A673 (cell line): ENCODE results near the gene GFRA3. TPM values are rescaled to one million over a fixed set of nuclear protein-coding genes. Genes with fewer than 3 reads are reported as not detected.

Experiments
- BruUV-seq: library from RNA; stranded (reverse); fragments of 400-500 nt; replicated peaks from 2 replicates; lab custom pipeline; 2021; lab: Mats Ljungman, UMichigan
- CTCF ChIA-PET: fragments of 300-600 bp; sonication (Branson Sonifier 250); formaldehyde crosslinking; loops from one replicate; lab custom pipeline; 2022; ENCODE audit warnings: antibody characterized with exemption; lab: Charles Lee
- POLR2A ChIA-PET: fragments of 300-600 bp; sonication (Branson Sonifier 250); formaldehyde crosslinking; loops from one replicate; lab custom pipeline; 2022; ENCODE audit warnings: antibody characterized with exemption; ENCODE audit not compliant: low non-redundant PET; lab: Charles Lee
- DNase-seq: peaks from one replicate; pipeline ENCODE4 v3.0.0-alpha.2; 2015; ENCODE audit warnings: low spot score
- H3K27ac ChIP-seq: fragments of 200-600 bp; sonication (generic); 2 replicates; pipeline ENCODE4 v1.5.1; 2016; ENCODE audit warnings: mixed run types, low read depth, mild to moderate bottlenecking, mixed read lengths, antibody characterized with exemption, low read length; ENCODE audit not compliant: poor library complexity, severe bottlenecking
- H3K27me3 ChIP-seq: fragments of 200-600 bp; sonication (generic); replicated peaks from 2 replicates; pipeline ENCODE4 v1.6.1; 2017; ENCODE audit warnings: mixed run types, low read depth, mild to moderate bottlenecking, mixed read lengths, antibody characterized with exemption, low read length; ENCODE audit not compliant: insufficient read depth, poor library complexity
- H3K36me3 ChIP-seq: fragments of 200-600 bp; sonication (generic); 2 replicates; pipeline ENCODE4 v1.6.1; 2016; ENCODE audit warnings: mixed run types, mild to moderate bottlenecking, mixed read lengths, antibody characterized with exemption, low read length; ENCODE audit not compliant: insufficient read depth, poor library complexity, severe bottlenecking
- H3K4me1 ChIP-seq: fragments of 200-600 bp; sonication (generic); 2 replicates; pipeline ENCODE4 v1.6.1; 2017; ENCODE audit warnings: mixed run types, mild to moderate bottlenecking, mixed read lengths, antibody characterized with exemption, low read length; ENCODE audit not compliant: insufficient read depth, poor library complexity, severe bottlenecking
- H3K4me3 ChIP-seq: fragments of 200-600 bp; sonication (generic); 2 replicates; pipeline ENCODE4 v1.5.1; 2016; ENCODE audit warnings: low read depth, mixed run types, mild to moderate bottlenecking, mixed read lengths, low read length; ENCODE audit not compliant: poor library complexity, severe bottlenecking
- H3K9me3 ChIP-seq: fragments of 200-600 bp; sonication (generic); 2 replicates; pipeline ENCODE4 v1.6.1; 2016; ENCODE audit warnings: mixed run types, low read depth, mild to moderate bottlenecking, mixed read lengths, antibody characterized with exemption, low read length; ENCODE audit not compliant: poor library complexity, severe bottlenecking
- EZH2 ChIP-seq: fragments of 200-600 bp; sonication (generic); IDR thresholded peaks from 2 replicates; pipeline ENCODE4 v1.6.1; 2017; ENCODE audit warnings: borderline replicate concordance, low read depth, mild to moderate bottlenecking, mixed read lengths, antibody characterized with exemption, low read length; ENCODE audit not compliant: poor library complexity, severe bottlenecking
- intact Hi-C: fragments of 100-400 bp; cut with micrococcal nuclease; formaldehyde crosslinking; loops from one replicate; pipeline ENCODE4 v1.10.0; 2022; ENCODE audit not compliant: unreplicated experiment
- total RNA-seq: library from RNA; stranded (reverse); gene quantifications from 2 replicates; pipeline ENCODE4 v1.2.3, GENCODE V29; 2021
- TF ChIP-seq, protein P1 (sequence below): fragments of 300-800, 200-600 bp; sonication (generic); conservative IDR thresholded peaks from 2 replicates; pipeline ENCODE4 v1.5.1; 2017; ENCODE audit warnings: low read depth, mild to moderate bottlenecking, antibody characterized with exemption, low read length, moderate library complexity, mixed read lengths

Gene GFRA3
- total RNA-seq, 1 experiment from 2014 or later: 0.75 TPM

DNA sequence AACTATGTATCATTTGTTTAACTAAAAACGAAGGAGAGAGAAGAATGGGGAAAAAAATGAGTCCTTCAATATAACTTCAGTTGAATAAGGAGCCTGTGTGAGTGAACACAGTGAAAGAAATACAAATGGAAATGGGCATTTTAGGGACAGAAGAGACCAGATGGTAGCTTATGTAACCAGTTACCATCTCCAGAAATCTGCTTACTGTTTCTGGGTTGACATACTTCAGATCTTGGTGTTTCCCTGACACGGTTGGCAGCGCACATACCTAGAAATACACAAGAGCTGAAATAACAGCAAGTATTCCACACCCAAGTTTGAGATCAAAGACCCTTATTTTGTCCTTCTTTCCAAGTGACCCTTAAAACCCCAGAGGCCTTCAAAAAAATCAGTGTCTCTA is 14.9 kb upstream of the GFRA3 start:
- TF ChIP-seq EZH2: no peak
- TF ChIP-seq, protein P1, sequence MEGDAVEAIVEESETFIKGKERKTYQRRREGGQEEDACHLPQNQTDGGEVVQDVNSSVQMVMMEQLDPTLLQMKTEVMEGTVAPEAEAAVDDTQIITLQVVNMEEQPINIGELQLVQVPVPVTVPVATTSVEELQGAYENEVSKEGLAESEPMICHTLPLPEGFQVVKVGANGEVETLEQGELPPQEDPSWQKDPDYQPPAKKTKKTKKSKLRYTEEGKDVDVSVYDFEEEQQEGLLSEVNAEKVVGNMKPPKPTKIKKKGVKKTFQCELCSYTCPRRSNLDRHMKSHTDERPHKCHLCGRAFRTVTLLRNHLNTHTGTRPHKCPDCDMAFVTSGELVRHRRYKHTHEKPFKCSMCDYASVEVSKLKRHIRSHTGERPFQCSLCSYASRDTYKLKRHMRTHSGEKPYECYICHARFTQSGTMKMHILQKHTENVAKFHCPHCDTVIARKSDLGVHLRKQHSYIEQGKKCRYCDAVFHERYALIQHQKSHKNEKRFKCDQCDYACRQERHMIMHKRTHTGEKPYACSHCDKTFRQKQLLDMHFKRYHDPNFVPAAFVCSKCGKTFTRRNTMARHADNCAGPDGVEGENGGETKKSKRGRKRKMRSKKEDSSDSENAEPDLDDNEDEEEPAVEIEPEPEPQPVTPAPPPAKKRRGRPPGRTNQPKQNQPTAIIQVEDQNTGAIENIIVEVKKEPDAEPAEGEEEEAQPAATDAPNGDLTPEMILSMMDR: no peak
- intact Hi-C loops: loop anchor here (10.0 kb wide), 1 partner anchor 104 kb away; no protein-coding TSS in a partner anchor
- DNase-seq: no peak
- no peaks in the 10 kb centered on the region for H3K4me1 ChIP-seq
- no peak overlapping the region for H3K27ac ChIP-seq
- ChIA-PET POLR2A (no interaction called here), CTCF (no interaction called here)
- no peaks in the 10 kb centered on the region for H3K27me3 ChIP-seq
- no peak overlapping the region for H3K4me3 ChIP-seq
- BruUV-seq: no TSS peak
- no peaks in the 10 kb centered on the region for H3K9me3 ChIP-seq
- H3K36me3 ChIP-seq: peaks cover 26% of the 10 kb centered on the region

DNA sequence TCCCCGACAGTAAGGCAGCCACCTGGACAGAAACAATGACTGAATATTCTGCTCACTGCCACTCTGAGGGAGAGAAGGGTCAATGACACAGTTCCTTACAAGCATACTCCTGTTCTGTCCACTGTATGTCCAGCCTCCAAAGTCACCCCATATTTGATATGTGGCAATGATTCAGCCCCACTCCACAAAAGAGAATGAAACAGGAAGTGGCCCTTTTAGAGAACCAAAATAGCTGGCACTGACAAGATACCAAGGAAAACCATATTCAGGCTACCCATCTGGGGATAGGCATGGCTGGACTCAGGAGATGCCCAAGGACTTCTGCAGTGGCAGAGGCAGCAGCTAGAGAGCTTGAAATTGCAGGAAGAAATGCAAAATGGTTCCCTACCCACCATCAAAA is 12.8 kb upstream of the GFRA3 start:
- TF ChIP-seq, protein P1: no peak
- no TSS peak for BruUV-seq
- Histone ChIP-seq H3K9me3 (no peaks in the 10 kb centered on the region), H3K4me3 (no peak overlapping the region), H3K36me3 (peaks cover 26% of the 10 kb centered on the region), H3K27ac (no peak overlapping the region), H3K27me3 (no peaks in the 10 kb centered on the region), H3K4me1 (no peaks in the 10 kb centered on the region)
- intact Hi-C loops: loop anchor here (10.0 kb wide), 1 partner anchor 102 kb away; no protein-coding TSS in a partner anchor
- ChIA-PET CTCF (interaction anchor here (0.5 kb wide), 1 partner anchor 16 kb away, joined by 3 read pairs; no protein-coding TSS in a partner anchor), POLR2A (no interaction called here)
- no peak for DNase-seq

DNA sequence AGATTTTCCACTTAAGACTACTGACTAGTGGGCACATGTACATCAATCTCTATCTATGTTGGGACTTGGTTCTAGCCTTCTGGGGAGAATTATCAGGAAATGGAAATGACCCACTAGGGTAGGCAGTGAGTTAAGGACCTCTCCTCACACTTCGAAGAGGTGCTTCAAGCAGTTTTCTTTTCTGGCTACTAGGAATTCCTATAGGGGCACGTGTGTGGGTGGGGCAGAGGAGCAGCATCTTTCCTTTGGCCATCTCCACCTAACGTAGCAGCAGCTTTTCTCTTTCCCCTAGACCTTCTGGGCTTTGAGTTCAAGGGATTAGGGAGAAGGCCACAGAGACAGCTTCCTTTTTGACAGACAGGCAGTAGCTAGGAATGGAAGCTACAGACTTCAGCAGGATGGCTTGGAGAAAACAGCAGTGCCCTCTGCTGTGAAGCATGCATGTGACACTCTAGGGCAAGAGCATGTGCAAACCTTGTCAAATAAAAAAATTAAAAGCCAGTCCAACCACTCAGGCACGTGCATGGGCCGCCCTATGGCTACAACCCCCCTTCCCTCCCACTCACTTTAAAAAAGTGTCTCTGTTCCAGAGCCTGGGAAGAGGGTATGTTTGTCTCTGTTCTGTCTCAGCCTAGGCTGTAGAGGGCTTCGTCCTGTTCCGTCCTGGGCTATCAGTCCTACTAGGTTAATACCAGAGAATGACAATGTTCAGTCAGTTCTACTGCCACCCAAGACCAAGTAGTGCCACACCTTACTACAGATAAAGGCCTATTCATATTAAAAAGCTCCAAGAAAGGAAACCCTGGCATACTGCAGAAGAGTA is 8.7 kb upstream of the GFRA3 start:
- Histone ChIP-seq H3K27me3 (no peaks in the 10 kb centered on the region), H3K9me3 (no peaks in the 10 kb centered on the region), H3K4me1 (no peaks in the 10 kb centered on the region), H3K4me3 (no peak overlapping the region), H3K27ac (no peak overlapping the region), H3K36me3 (peaks cover 22% of the 10 kb centered on the region)
- ChIA-PET CTCF (interaction anchor here (0.6 kb wide), 1 partner anchor 62 kb away, joined by 3 read pairs; no protein-coding TSS in a partner anchor), POLR2A (no interaction called here)
- intact Hi-C loops: loop anchor here (2.0 to 10.0 kb wide), 2 partner anchors 50 to 98 kb away; no protein-coding TSS in a partner anchor
- TF ChIP-seq EZH2: no peak
- TF ChIP-seq, protein P1: peak; percentile 60
- DNase-seq: peak; percentile 57
- no TSS peak for BruUV-seq
